Small intestine (tissue), 7 donors: Measurements from ENCODE around the gene LRP8. TPM values are rescaled to one million over a fixed set of nuclear protein-coding genes. Genes with fewer than 3 reads are reported as not detected.

Experiments used
- DNase-seq, 2 donors: peaks; one replicate each; pipeline versions ENCODE4 v3.0.0 to v3.0.0-alpha.2; 2013
- FAIRE-seq: peaks from 2 replicates; lab custom pipeline; 2012; peaks lifted over from hg19 to GRCh38; lab: Jason Lieb, UNC
- H3K27ac ChIP-seq, 3 donors: one replicate each; pipeline ENCODE4 v1.5.1; 2013; ENCODE audit warnings: low read length in 2 of 3, mild to moderate bottlenecking in 2 of 3, control low read depth in 1 of 3, inconsistent platforms in 1 of 3, low read depth in 1 of 3, moderate library complexity in 1 of 3
- H3K27me3 ChIP-seq, 3 donors: one replicate each; pipeline ENCODE4 v1.6.1; 2013; ENCODE audit warnings: low read length in 3 of 3, inconsistent platforms in 1 of 3; ENCODE audit not compliant: control insufficient read depth in 3 of 3, insufficient read depth in 3 of 3
- H3K36me3 ChIP-seq, 3 donors: one replicate each; pipeline ENCODE4 v1.6.1; 2013; ENCODE audit warnings: low read length in 3 of 3, inconsistent platforms in 1 of 3, low read depth in 1 of 3, mild to moderate bottlenecking in 1 of 3, moderate library complexity in 1 of 3; ENCODE audit not compliant: control insufficient read depth in 3 of 3, insufficient read depth in 2 of 3
- H3K4me1 ChIP-seq, 3 donors: one replicate each; pipeline ENCODE4 v1.6.1; 2013; ENCODE audit warnings: low read length in 2 of 3, inconsistent platforms in 1 of 3, low read depth in 1 of 3, mild to moderate bottlenecking in 1 of 3, moderate library complexity in 1 of 3; ENCODE audit not compliant: control insufficient read depth in 3 of 3, insufficient read depth in 2 of 3
- H3K4me3 ChIP-seq, 3 donors: one replicate each; pipeline ENCODE4 v1.5.1; 2013; ENCODE audit warnings: low read length in 3 of 3, control low read depth in 1 of 3, inconsistent platforms in 1 of 3, low read depth in 1 of 3, mild to moderate bottlenecking in 1 of 3, moderate library complexity in 1 of 3
- H3K9me3 ChIP-seq, 2 donors: one replicate each; pipeline ENCODE4 v1.6.1; 2013; ENCODE audit warnings: low read depth in 1 of 2, low read length in 1 of 2; ENCODE audit not compliant: control insufficient read depth in 2 of 2, insufficient read depth in 1 of 2
- WGBS, 3 donors: extraction: QIAGEN DNeasy Blood & Tissue Kit; methylation state at CpG; one replicate each; pipeline ENCODE4 v1.1.7; 2013; 5-methylcytosine and 5-hydroxymethylcytosine counted together
- polyA plus RNA-seq, 4 donors: library from polyadenylated mRNA; stranded (reverse) in 3 of 4; unstranded in 1 of 4; fragments of 200-250 nt in 3 of 4; fragments of 120-200 nt in 1 of 4; gene quantifications; one replicate each; pipeline versions ENCODE4 v1.2.1 to v1.2.3, GENCODE V29; 2013
- donor health status: healthy with polysubstance abuse.
- donor health status: control.
- donor health status: control.
- donor health status: Bipolar disorder and iron deficiency.
- donor health status: healthy.

Gene LRP8
- polyA plus RNA-seq, 4 donors, result 0.27 to 4.5 (median 2.1) TPM; not detected in 1

DNA sequence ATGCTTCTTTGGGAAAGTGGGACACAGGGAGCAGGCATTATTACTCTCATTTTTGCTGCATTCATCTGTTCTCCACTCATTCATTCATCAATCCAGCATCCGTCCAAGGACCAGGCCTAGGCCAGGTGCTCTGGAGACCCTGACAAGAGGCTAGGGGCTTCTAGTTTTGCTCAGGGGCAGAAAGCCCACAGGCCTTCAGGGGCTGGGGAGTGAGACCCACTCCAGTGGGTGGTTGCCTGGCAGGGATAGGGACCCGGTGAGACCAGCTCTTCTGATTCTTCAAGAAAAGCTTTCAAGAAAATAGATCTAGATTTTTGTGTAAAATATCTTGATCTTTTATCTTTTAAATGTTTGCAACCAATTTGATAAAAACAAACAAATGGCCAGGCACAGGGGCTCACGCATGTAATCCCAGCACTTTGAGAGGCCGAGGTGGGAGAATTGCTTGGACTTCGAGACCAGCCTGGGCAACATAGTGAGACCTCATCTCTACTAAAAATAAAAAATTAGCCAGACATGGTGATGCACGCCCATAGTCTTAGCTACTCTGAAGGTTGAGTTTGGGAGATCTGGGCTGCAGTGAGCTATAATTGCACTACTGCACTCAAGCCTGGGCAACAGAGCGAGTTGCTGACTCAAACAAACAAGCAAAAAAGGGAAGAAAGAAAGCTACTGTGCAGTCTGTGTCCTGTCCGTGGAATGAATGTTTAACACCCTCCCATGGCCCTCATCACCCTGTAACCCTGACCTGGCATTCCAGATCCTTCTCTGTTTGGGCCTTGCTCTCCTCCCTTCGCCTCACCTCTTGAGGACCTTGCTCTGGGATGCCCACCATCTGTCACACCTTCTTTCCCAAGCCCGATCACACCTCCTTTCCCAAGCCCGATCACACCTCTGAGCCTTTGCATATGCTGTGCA lies 17.3 kb upstream of the LRP8 start:
- peaks cover 0 to 8% of the 10 kb centered on the region in 2 donors for H3K9me3 ChIP-seq
- 86 to 91% (median 90%) methylated on average over 11 of the region's 11 CpGs for WGBS, 3 donors
- peaks cover 0 to 3% (median 0%) of the 10 kb centered on the region in 3 donors for H3K4me1 ChIP-seq
- no peaks in the 10 kb centered on the region for H3K36me3 ChIP-seq
- no peak overlapping the region for H3K4me3 ChIP-seq
- DNase-seq, result no peak
- no peak overlapping the region for H3K27ac ChIP-seq
- FAIRE-seq, result no peak
- H3K27me3 ChIP-seq, result no peaks in the 10 kb centered on the region

DNA sequence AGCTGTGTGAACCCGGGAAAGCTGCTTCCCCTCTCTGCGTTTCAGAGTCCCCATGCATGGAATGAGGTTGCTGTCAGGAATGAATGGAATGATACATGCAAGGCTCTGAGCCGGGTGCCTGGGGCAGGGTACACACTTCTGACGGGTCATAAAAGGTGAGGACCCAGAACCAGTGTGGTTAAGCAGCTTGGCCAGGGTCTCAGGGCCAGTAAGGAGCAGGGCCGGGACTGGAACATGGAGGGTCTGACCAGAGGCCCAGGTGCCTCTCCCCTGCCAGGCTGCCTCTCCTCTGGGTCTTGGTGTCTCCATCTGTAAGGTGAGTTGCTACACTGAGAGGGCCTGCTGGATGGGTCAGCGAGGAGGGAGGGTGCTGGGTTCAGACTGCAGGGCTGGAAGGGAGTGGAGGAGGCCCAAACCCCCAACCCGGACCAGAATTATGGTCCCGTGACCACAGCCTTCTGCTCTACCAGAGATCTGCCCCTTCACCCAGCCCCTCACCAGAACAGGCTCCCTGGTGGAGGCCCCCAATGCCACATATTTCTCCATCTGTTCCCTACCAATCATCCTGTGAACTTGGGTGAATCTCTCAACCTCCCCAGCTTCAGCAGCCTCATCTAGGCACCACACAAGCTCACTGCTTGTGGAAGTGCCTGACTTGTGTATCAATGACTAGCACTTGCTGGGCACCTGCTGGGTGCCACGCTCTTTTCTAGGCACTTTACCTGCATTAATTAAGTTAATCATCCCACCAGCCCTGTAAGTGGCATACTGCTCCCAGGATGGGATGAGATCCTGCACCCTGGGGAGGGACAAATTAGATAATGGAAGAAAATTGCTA lies 16.2 kb upstream of the LRP8 start:
- DNase-seq, result no peak
- Histone ChIP-seq H3K36me3 (no peaks in the 10 kb centered on the region), H3K4me3 (no peak overlapping the region), H3K4me1 (peaks cover 0 to 9% (median 0%) of the 10 kb centered on the region in 3 donors), H3K27me3 (no peaks in the 10 kb centered on the region), H3K9me3 (peaks cover 0 to 11% of the 10 kb centered on the region in 2 donors), H3K27ac (no peak overlapping the region)
- 74 to 79% (median 78%) methylated on average over 9 of the region's 9 CpGs for WGBS, 3 donors
- no peak for FAIRE-seq

DNA sequence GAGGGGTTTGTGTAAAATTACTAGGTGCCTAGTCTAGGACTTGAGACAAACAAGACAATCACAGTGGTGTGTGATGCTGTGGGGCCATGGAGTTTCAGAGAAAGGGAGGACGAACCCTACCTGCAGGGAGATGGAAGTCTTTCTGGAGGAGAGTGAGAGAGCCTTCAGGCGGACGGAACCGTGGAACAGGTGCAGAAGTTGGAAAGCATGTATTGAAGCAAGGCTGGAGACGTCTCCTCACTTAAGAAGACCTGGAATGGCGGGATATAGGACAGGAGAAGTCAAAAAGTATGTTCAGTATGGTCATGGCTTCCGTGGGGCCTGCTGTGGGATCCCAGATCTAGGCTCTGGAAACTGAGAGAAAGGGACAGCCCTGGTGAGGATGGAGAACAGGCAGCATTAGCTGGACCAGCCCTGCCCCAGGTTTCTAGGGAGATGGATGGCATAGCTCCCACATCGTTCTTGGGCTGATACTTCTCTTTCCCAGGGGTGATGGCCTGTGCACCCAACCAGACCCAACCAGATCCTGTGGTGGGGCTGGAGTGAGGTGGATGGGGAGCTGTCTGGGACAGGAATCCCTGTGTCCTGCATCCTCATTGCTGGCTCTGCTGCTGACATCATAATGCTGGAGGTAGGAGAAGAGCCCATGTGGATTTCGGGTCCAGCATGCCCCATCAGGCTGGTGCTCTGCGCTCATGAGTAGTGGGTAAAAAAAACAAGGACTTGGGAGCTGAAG lies 15.0 kb upstream of the LRP8 start:
- Histone ChIP-seq H3K27me3 (no peaks in the 10 kb centered on the region), H3K9me3 (peaks cover 0 to 11% of the 10 kb centered on the region in 2 donors), H3K27ac (no peak overlapping the region), H3K4me3 (no peak overlapping the region), H3K4me1 (peaks cover 0 to 9% (median 0%) of the 10 kb centered on the region in 3 donors), H3K36me3 (no peaks in the 10 kb centered on the region)
- FAIRE-seq (no peak), DNase-seq (no peak)
- WGBS, 3 donors, result 88 to 93% (median 90%) methylated on average over 10 of the region's 10 CpGs

DNA sequence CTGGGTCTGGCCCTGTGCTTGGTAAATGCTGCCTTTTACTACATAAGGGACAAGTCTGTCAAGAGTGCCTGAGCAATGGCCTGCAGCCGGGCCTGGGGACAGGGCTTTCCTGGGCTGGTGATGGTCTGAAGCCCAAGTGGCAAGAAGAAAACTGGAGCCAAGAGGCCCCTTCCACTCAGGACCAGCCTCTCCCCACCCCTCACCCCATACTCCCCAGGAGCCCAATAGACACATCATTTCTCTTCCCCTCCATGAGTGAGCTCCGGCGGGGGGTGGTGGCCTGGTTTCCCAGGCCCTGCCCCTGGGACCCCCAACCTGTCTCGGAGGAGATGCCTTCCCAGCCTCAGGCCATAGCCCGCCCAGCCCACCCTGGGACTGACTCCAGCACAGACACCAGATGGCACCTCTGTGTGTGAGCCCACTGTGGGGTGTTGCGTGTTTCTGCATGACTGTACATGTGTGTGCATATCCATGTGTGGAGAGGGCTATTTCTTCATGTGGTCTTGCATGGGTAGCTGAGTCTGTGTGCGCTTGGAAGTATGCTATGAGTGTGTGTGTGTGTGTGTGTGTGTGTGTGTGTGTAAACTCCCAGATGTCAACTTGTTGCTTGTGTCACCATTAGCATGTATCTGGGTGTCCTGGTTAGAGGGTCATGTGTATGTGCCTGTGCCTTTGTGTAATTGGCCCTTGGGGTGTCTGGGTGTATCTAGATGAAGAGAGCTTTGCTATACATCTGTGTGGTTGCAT lies 14.3 kb upstream of the LRP8 start:
- no peak for FAIRE-seq
- DNase-seq, result no peak
- H3K4me3 ChIP-seq, result no peak overlapping the region
- H3K27ac ChIP-seq, result no peak overlapping the region
- no peaks in the 10 kb centered on the region for H3K36me3 ChIP-seq
- H3K9me3 ChIP-seq, result peaks cover 0 to 11% of the 10 kb centered on the region in 2 donors
- peaks cover 0 to 9% (median 0%) of the 10 kb centered on the region in 3 donors for H3K4me1 ChIP-seq
- WGBS, 3 donors, result 88 to 97% (median 92%) methylated on average over 7 of the region's 7 CpGs
- H3K27me3 ChIP-seq, result no peaks in the 10 kb centered on the region

DNA sequence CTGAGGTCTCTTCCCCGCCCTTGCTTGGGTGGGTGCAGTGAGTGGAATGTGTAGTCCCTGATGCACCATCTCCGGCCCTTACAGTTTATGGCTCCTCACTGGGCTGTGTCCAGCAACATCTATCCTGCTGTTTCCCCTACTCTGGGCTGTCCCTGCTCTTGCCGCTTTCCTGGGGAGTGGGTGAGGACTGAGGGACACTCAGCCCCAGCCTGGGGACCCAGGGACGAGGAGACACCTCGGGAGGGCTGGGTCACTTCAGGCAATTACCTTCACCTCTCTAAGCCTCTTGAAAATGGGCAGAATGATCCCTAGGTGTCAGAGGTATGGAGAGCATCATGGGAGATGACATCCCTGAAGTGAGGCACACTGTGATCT lies 13.6 kb upstream of the LRP8 start:
- no peak for DNase-seq
- Histone ChIP-seq H3K4me1 (peaks cover 0 to 9% (median 0%) of the 10 kb centered on the region in 3 donors), H3K36me3 (no peaks in the 10 kb centered on the region), H3K27me3 (no peaks in the 10 kb centered on the region), H3K9me3 (peaks cover 0 to 11% of the 10 kb centered on the region in 2 donors), H3K4me3 (no peak overlapping the region), H3K27ac (no peak overlapping the region)
- WGBS, 3 donors, result 87 to 92% (median 89%) methylated on average over 5 of the region's 5 CpGs
- no peak for FAIRE-seq

DNA sequence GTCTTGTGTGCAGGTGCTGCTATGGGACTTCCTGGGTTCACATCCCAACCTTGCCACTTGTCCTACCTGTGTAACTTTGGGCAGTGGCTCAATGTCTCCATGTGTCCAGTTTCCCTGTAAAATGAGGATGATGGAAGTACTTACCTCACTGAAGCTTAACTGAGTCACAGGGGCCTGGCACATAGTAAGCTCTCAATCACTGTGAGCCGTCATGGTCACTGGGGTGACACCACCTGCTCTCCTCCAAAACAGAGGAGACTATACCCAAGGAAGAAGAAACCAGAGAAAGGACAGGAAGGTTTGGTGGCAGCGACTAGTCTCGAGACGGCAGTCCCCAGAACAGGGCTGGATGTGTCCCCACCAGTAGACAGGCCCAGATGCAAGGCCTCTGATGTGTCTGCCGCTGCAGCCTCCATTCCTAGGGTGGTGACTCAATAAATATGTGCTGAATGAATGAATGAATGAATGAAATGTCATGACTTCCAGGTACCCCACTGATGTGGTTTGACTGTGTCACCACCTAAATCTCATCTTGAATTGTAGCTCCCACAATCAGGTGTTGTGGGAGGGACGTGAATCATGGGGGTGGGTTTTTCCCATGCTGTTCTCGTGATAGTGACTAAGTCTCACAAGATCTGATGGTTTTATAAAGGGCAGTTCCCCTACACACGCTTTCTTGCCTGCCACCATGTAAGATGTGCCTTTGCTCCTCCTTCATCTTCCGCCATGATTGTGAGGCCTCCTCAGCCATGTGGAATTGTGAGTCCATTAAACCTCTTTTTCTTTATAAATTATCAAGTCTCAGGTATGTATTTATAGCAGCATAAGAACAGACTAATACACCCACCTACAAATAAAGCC lies 13.0 kb upstream of the LRP8 start:
- no peak for FAIRE-seq
- no peak overlapping the region for H3K4me3 ChIP-seq
- H3K9me3 ChIP-seq, result peaks cover 0 to 11% of the 10 kb centered on the region in 2 donors
- H3K36me3 ChIP-seq, result no peaks in the 10 kb centered on the region
- 88 to 91% (median 91%) methylated on average over 9 of the region's 9 CpGs for WGBS, 3 donors
- no peak overlapping the region for H3K27ac ChIP-seq
- DNase-seq, result no peak
- peaks cover 0 to 2% (median 0%) of the 10 kb centered on the region in 3 donors for H3K27me3 ChIP-seq
- peaks cover 0 to 9% (median 0%) of the 10 kb centered on the region in 3 donors for H3K4me1 ChIP-seq
